Liver (tissue), 9 donors: Measurements from ENCODE around the gene SLC9A6. TPM values are rescaled to one million over a fixed set of nuclear protein-coding genes. Genes with fewer than 3 reads are reported as not detected.
A peak's percentile ranks its signal among the peaks of the same experiment; 100 is the strongest.

Source experiments
- DNase-seq: peaks from one replicate; pipeline ENCODE4 v3.0.0-alpha.2; 2017; ENCODE audit warnings: low spot score
- H3K27ac ChIP-seq, 2 donors: one replicate each; pipeline ENCODE4 v1.7.0; 2013; ENCODE audit warnings: inconsistent platforms in 2 of 2, low read length in 2 of 2, control low read depth in 1 of 2, low read depth in 1 of 2, mild to moderate bottlenecking in 1 of 2
- H3K27me3 ChIP-seq, 4 donors: one replicate each; pipeline versions ENCODE4 v1.6.1 to v1.7.0; 2013; ENCODE audit warnings: low read length in 3 of 4, inconsistent platforms in 1 of 4, mild to moderate bottlenecking in 1 of 4, moderate library complexity in 1 of 4; ENCODE audit not compliant: control insufficient read depth in 4 of 4, insufficient read depth in 4 of 4
- H3K36me3 ChIP-seq, 4 donors: one replicate each; pipeline versions ENCODE4 v1.6.1 to v1.7.0; 2013; ENCODE audit warnings: low read length in 3 of 4, mild to moderate bottlenecking in 3 of 4, low read depth in 1 of 4, moderate library complexity in 1 of 4; ENCODE audit not compliant: control insufficient read depth in 4 of 4, insufficient read depth in 3 of 4
- H3K4me1 ChIP-seq, 4 donors: one replicate each; pipeline versions ENCODE4 v1.6.1 to v1.7.0; 2013; ENCODE audit warnings: low read length in 3 of 4, mild to moderate bottlenecking in 3 of 4, moderate library complexity in 1 of 4; ENCODE audit not compliant: control insufficient read depth in 4 of 4, insufficient read depth in 4 of 4
- H3K4me3 ChIP-seq, 3 donors: one replicate each; pipeline versions ENCODE4 v1.6.1 to v1.7.0; 2013; ENCODE audit warnings: low read length in 3 of 3, control low read depth in 1 of 3, low read depth in 1 of 3, mild to moderate bottlenecking in 1 of 3
- H3K9ac ChIP-seq, 2 donors: one replicate each; pipeline ENCODE4 v1.7.0; 2013; ENCODE audit warnings: low read length in 2 of 2, mild to moderate bottlenecking in 2 of 2, moderate library complexity in 2 of 2, control low read depth in 1 of 2, low read depth in 1 of 2
- H3K9me3 ChIP-seq, 4 donors: one replicate each; pipeline versions ENCODE4 v1.6.1 to v1.7.0; 2013; ENCODE audit warnings: low read length in 3 of 4; ENCODE audit not compliant: control insufficient read depth in 4 of 4
- ATF3 ChIP-seq: IDR thresholded peaks from 2 replicates; pipeline ENCODE4 v1.6.1; 2016; ENCODE audit warnings: antibody characterized with exemption
- CTCF ChIP-seq: fragments of 150-350 bp; IDR thresholded peaks from 2 replicates; pipeline ENCODE4 v1.5.1; 2017; ENCODE audit warnings: improper control_type of control experiment, low read depth, low read length; ENCODE audit not compliant: missing input control
- EGR1 ChIP-seq, 2 donors: IDR thresholded peaks; 2 replicates each; pipeline ENCODE4 v1.6.1; 2016 to 2018; ENCODE audit warnings: antibody characterized with exemption in 2 of 2, low read depth in 2 of 2
- FOXA1 ChIP-seq: IDR thresholded peaks from 2 replicates; pipeline ENCODE4 v1.6.1; 2016; ENCODE audit warnings: antibody characterized with exemption
- FOXA2 ChIP-seq: IDR thresholded peaks from 2 replicates; pipeline ENCODE4 v1.6.1; 2016; ENCODE audit warnings: antibody characterized with exemption
- GABPA ChIP-seq, 2 donors: IDR thresholded peaks in 1 of 2; conservative IDR thresholded peaks in 1 of 2; 2 replicates each; pipeline ENCODE4 v1.6.1; 2016; ENCODE audit warnings: antibody characterized with exemption in 2 of 2, mild to moderate bottlenecking in 1 of 2, moderate library complexity in 1 of 2
- HNF4A ChIP-seq, 2 donors: conservative IDR thresholded peaks; 2 replicates each; pipeline ENCODE4 v1.6.1; 2016; ENCODE audit warnings: antibody characterized with exemption in 2 of 2, mild to moderate bottlenecking in 2 of 2
- HNF4G ChIP-seq: IDR thresholded peaks from 2 replicates; pipeline ENCODE4 v1.6.1; 2016; ENCODE audit warnings: antibody characterized with exemption
- JUND ChIP-seq, 2 donors: IDR thresholded peaks; 2 replicates each; pipeline ENCODE4 v1.6.1; 2016; ENCODE audit warnings: antibody characterized with exemption in 2 of 2
- NR2F2 ChIP-seq: IDR thresholded peaks from 2 replicates; pipeline ENCODE4 v1.6.1; 2016; ENCODE audit warnings: antibody characterized with exemption
- RAD21 ChIP-seq, 2 donors: IDR thresholded peaks; 2 replicates each; pipeline ENCODE4 v1.6.1; 2016; ENCODE audit warnings: antibody characterized with exemption in 2 of 2, mild to moderate bottlenecking in 2 of 2
- REST ChIP-seq: IDR thresholded peaks from 2 replicates; pipeline ENCODE4 v1.6.1; 2016; ENCODE audit warnings: antibody characterized with exemption, mild to moderate bottlenecking
- RXRA ChIP-seq, 2 donors: IDR thresholded peaks; 2 replicates each; pipeline ENCODE4 v1.6.1; 2017 to 2018; ENCODE audit warnings: antibody characterized with exemption in 2 of 2, mild to moderate bottlenecking in 1 of 2
- SP1 ChIP-seq: IDR thresholded peaks from 2 replicates; pipeline ENCODE4 v1.6.1; 2018; ENCODE audit warnings: antibody characterized with exemption, mild to moderate bottlenecking
- TAF1 ChIP-seq: conservative IDR thresholded peaks from 2 replicates; pipeline ENCODE4 v1.6.1; 2016; ENCODE audit warnings: antibody characterized with exemption, mild to moderate bottlenecking
- YY1 ChIP-seq: IDR thresholded peaks from 2 replicates; pipeline ENCODE4 v1.6.1; 2016; ENCODE audit warnings: antibody characterized with exemption, mild to moderate bottlenecking
- ZBTB33 ChIP-seq: IDR thresholded peaks from 2 replicates; pipeline ENCODE4 v1.6.1; 2016; ENCODE audit warnings: antibody characterized with exemption
- WGBS: extraction: QIAGEN DNeasy Blood & Tissue Kit; methylation state at CpG from one replicate; pipeline ENCODE4 v1.1.7; 2013; 5-methylcytosine and 5-hydroxymethylcytosine counted together
- polyA plus RNA-seq, 2 donors: library from polyadenylated mRNA; stranded (reverse) in 1 of 2; unstranded in 1 of 2; fragments of 200-250 nt in 1 of 2; fragments of >200 nt in 1 of 2; fragmentation: Nextera tagmentation in 1 of 2; extraction: Ambion mirVana in 1 of 2; gene quantifications; one replicate each; pipeline versions ENCODE4 v1.2.1 to v1.2.3, GENCODE V29; 2013 to 2015
- total RNA-seq, 2 donors: library from RNA; depleted of rRNA; stranded (reverse); fragments of >200 nt; gene quantifications; one replicate each; pipeline ENCODE4 v1.2.3, GENCODE V29; 2014
- TF ChIP-seq, protein P1 (sequence below): IDR thresholded peaks from 2 replicates; pipeline ENCODE4 v1.6.1; 2016; ENCODE audit warnings: antibody characterized with exemption
- donor health status: healthy.
- donor health status: healthy.
- donor health status: healthy.
- donor health status: healthy.
- donor health status: healthy.

The SLC9A6 gene
- total and polyA plus RNA-seq, 4 donors, result 2.1 to 8.8 (median 5.6) TPM

DNA sequence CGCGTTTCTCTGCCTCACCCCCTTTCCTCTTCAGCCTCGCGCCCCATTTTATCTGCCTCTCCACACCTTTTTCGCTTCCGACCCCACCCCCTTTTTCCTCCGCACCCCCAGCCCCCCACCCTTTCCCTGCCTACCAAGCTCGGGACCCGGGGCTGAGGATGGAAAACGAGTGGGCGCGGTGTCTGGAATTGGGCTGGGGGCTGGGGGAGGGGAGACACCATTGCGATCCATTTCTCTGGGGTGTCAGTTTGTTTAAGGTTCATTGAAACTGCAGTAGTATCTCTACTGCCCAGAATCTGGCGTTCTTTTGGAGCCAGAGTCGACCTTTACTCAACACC is 707 bp downstream of the SLC9A6 start:
- H3K36me3 ChIP-seq, result no peaks in the 10 kb centered on the region
- H3K4me1 ChIP-seq, result peaks cover 0 to 7% (median 2%) of the 10 kb centered on the region in 4 donors
- under 1% methylated on average over 15 of the region's 15 CpGs for WGBS
- no peak for DNase-seq
- no peak for TF ChIP-seq HNF4A (conservative IDR thresholded peaks at IDR 0.05)
- no peak for TF ChIP-seq EGR1 (IDR thresholded peaks at IDR 0.05; ENCODE audit: low read depth in 2 of 2)
- peak overlapping the region; percentile 72 to 90 (median 88) for H3K4me3 ChIP-seq
- H3K27me3 ChIP-seq, result no peaks in the 10 kb centered on the region
- H3K27ac ChIP-seq, result peak overlapping the region in 1 of 2 donors; percentile 50
- H3K9me3 ChIP-seq, result no peaks in the 10 kb centered on the region
- peak overlapping the region in 1 of 2 donors; percentile 22 for H3K9ac ChIP-seq

DNA sequence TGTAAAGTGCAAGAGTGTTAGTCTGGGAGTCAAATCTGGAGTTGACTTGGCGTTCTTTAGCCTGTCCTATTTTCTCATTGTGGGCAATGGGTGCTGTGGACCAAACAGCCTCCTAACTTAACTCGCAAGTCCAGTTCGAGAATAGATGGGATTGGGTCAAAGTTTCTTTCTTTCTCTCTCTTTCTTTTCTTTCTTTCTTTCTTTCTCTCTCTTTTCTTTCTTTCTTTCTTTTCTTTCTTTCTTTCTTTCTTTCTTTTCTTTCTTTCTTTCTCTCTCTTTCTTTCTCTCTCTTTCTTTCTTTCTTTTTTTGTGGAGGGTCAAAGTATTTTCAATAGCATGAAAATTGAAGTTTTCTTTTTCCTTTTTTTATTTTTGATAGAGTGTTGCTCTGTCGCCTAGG is 3.0 kb downstream of the SLC9A6 start:
- TF ChIP-seq FOXA2 (no peak), CTCF (no peak), REST (no peak), ZBTB33 (no peak), ATF3 (no peak), JUND (IDR thresholded peaks at IDR 0.05) (no peak), HNF4A (conservative IDR thresholded peaks at IDR 0.05) (no peak), TAF1 (no peak), EGR1 (IDR thresholded peaks at IDR 0.05; ENCODE audit: low read depth in 2 of 2) (no peak), RAD21 (IDR thresholded peaks at IDR 0.05) (no peak), NR2F2 (no peak), YY1 (no peak), FOXA1 (no peak), GABPA (IDR thresholded peaks at IDR 0.05 in 1 of 2, conservative IDR thresholded peaks at IDR 0.05 in 1 of 2) (no peak), SP1 (no peak), RXRA (IDR thresholded peaks at IDR 0.05) (no peak), HNF4G (no peak)
- TF ChIP-seq, protein P1, sequence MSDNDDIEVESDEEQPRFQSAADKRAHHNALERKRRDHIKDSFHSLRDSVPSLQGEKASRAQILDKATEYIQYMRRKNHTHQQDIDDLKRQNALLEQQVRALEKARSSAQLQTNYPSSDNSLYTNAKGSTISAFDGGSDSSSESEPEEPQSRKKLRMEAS, result no peak
- no peak for DNase-seq
- Histone ChIP-seq H3K9me3 (no peaks in the 10 kb centered on the region), H3K4me3 (no peak overlapping the region), H3K27ac (no peak overlapping the region), H3K27me3 (no peaks in the 10 kb centered on the region), H3K4me1 (peaks cover 0 to 7% (median 2%) of the 10 kb centered on the region in 4 donors), H3K36me3 (no peaks in the 10 kb centered on the region), H3K9ac (no peak overlapping the region)
- 97% methylated on average over 4 of the region's 4 CpGs for WGBS
